ENCODE measurements around the gene MXI1. TPM values are rescaled to one million over a fixed set of nuclear protein-coding genes. Genes with fewer than 3 reads are reported as not detected.
A peak's percentile ranks its signal among the peaks of the same experiment; 100 is the strongest.

MXI1 gene
- total RNA-seq, 1 experiment from 2014 or later = 12.1 TPM

GRCh38 chr10:110221721-110222261, 14.4 kb downstream of the MXI1 start:
- ChIA-PET POLR2A (interaction anchor here (1.0 kb wide), 1 partner anchor 11 kb away, joined by 3 read pairs; no protein-coding TSS in a partner anchor), CTCF (interaction anchor here (0.6 kb wide), 1 partner anchor 208 kb away, joined by 5 read pairs; no protein-coding TSS in a partner anchor)
- H3K27me3 ChIP-seq (ENCODE audit: control insufficient read depth, insufficient read depth, low read length) = no peaks in the 10 kb centered on the region; the same call in 1 of the 2 replicates
- BruUV-seq (replicated peaks) = no TSS peak
- H3K4me1 ChIP-seq (ENCODE audit: control insufficient read depth, insufficient read depth, low read length) = peaks cover 3% of the 10 kb centered on the region; the same call in 1 of the 2 replicates
- H3K4me3 ChIP-seq (ENCODE audit: low read depth in 2 of 2, low read length in 2 of 2) = peak overlapping the region; percentile 6 to 19; a peak in 2 of 4 replicates
- no peak overlapping the region for H3K27ac ChIP-seq (ENCODE audit: low read length)
- no peak for DNase-seq (ENCODE audit: low read depth, low spot score)
- intact Hi-C loops (cut with micrococcal nuclease; ENCODE audit: unreplicated experiment) = no loop called here
- no peaks in the 10 kb centered on the region for H3K9me3 ChIP-seq (ENCODE audit: control insufficient read depth, insufficient read depth, low read depth, low read length)
- TF ChIP-seq TCF7L2 (IDR thresholded peaks at IDR 0.05; ENCODE audit: low read depth, low read length) = no peak
- TF ChIP-seq CTCF (IDR thresholded peaks at IDR 0.05) = peak; percentile 19; the same call in 1 of the 2 replicates
- H3K36me3 ChIP-seq (ENCODE audit: control insufficient read depth, insufficient read depth, low read length) = no peaks in the 10 kb centered on the region
- no peak for ATAC-seq
- in situ Hi-C loops (cut with HindIII; ENCODE audit: low pct_unique_long_range_greater_than_20kb, low sequenced_read_pairs) = no loop called here

- POLR2A ChIA-PET = interaction anchor here (1.0 kb wide), 1 partner anchor 12 kb away, joined by 3 read pairs; no protein-coding TSS in a partner anchor
- CTCF ChIA-PET = no interaction called here
Observed at GRCh38 chr10:110222641-110223297, 15.4 kb downstream of the MXI1 start.

More at GRCh38 chr10:110222641-110223297, 15.4 kb downstream of the MXI1 start:
- H3K4me1 ChIP-seq (ENCODE audit: control insufficient read depth, insufficient read depth, low read length) = peaks cover 3% of the 10 kb centered on the region; the same call in 1 of the 2 replicates
- in situ Hi-C loops (cut with HindIII; ENCODE audit: low pct_unique_long_range_greater_than_20kb, low sequenced_read_pairs) = no loop called here
- DNase-seq (ENCODE audit: low read depth, low spot score) = no peak
- no peaks in the 10 kb centered on the region for H3K9me3 ChIP-seq (ENCODE audit: control insufficient read depth, insufficient read depth, low read depth, low read length)
- no peaks in the 10 kb centered on the region for H3K36me3 ChIP-seq (ENCODE audit: control insufficient read depth, insufficient read depth, low read length)
- H3K27ac ChIP-seq (ENCODE audit: low read length) = no peak overlapping the region
- no peak for ATAC-seq
- no peaks in the 10 kb centered on the region; the same call in 1 of the 2 replicates for H3K27me3 ChIP-seq (ENCODE audit: control insufficient read depth, insufficient read depth, low read length)
- no TSS peak for BruUV-seq (replicated peaks)
- intact Hi-C loops (cut with micrococcal nuclease; ENCODE audit: unreplicated experiment) = no loop called here
- H3K4me3 ChIP-seq (ENCODE audit: low read depth in 2 of 2, low read length in 2 of 2) = no peak overlapping the region
- TF ChIP-seq TCF7L2 (IDR thresholded peaks at IDR 0.05; ENCODE audit: low read depth, low read length) (no peak), POLR2AphosphoS5 (IDR thresholded peaks at IDR 0.05; ENCODE audit: low read depth, low read length) (no peak), REST (IDR thresholded peaks at IDR 0.05; ENCODE audit: insufficient read depth in 1 of 2, low read depth in 2 of 2, low read length in 1 of 2) (no peak), SIN3A (IDR thresholded peaks at IDR 0.05; ENCODE audit: borderline replicate concordance, insufficient read depth, low read depth, low read length) (no peak), CTCF (IDR thresholded peaks at IDR 0.05) (no peak)
